HG03575 (cell line): ENCODE data around the gene RANBP9.

Source experiments
- ATAC-seq: cut with Tn5 transposase; IDR thresholded peaks from one replicate; pipeline ENCODE4 v1.9.1; 2021; ENCODE audit not compliant: unreplicated experiment, insufficient number of reproducible peaks, low FRiP score; ENCODE audit errors: extremely low read depth

RANBP9 gene

GRCh38 chr6:13614926-13615791, 96.5 kb downstream of the RANBP9 start, which contains the start of gene NOL7:
TSS of gene NOL7 (plus strand) at chr6:13615335. CDS start at chr6:13615359, 24 bp downstream.
- peak; percentile 42 for ATAC-seq

GRCh38 chr6:13614126-13614925, 97.3 kb downstream of the RANBP9 start:
- no peak for ATAC-seq

- no peak for ATAC-seq
Measured at GRCh38 chr6:13613029-13613594, 98.5 kb downstream of the RANBP9 start.

- no peak for ATAC-seq
Measured at GRCh38 chr6:13611715-13612114, 99.9 kb downstream of the RANBP9 start.

GRCh38 chr6:13605634-13606033, 106.0 kb downstream of the RANBP9 start:
- no peak for ATAC-seq

GRCh38 chr6:13604546-13605416, 106.9 kb downstream of the RANBP9 start:
- no peak for ATAC-seq

GRCh38 chr6:13604135-13604534, 107.5 kb downstream of the RANBP9 start:
- ATAC-seq: no peak

- no peak for ATAC-seq
Measured at GRCh38 chr6:13600036-13600435, 111.6 kb downstream of the RANBP9 start.

- ATAC-seq: no peak
Measured at GRCh38 chr6:13597073-13597472, 114.6 kb downstream of the RANBP9 start.

- ATAC-seq: no peak
Measured at GRCh38 chr6:13593720-13594119, 117.9 kb downstream of the RANBP9 start.

GRCh38 chr6:13593103-13593502, 118.5 kb downstream of the RANBP9 start:
- ATAC-seq: no peak

- no peak for ATAC-seq
Measured at GRCh38 chr6:13591205-13591921, 120.3 kb downstream of the RANBP9 start.

GRCh38 chr6:13590574-13591153, 121.0 kb downstream of the RANBP9 start:
- ATAC-seq: no peak

- ATAC-seq: no peak
Measured at GRCh38 chr6:13589801-13590200, 121.8 kb downstream of the RANBP9 start.

- no peak for ATAC-seq
Measured at GRCh38 chr6:13586603-13587542, 124.8 kb downstream of the RANBP9 start.

GRCh38 chr6:13581700-13582229, 129.9 kb downstream of the RANBP9 start:
- no peak for ATAC-seq

- ATAC-seq: no peak
Measured at GRCh38 chr6:13579911-13580310, 131.7 kb downstream of the RANBP9 start.
